ENCODE measurements around the gene ZFR2.

ZFR2 gene

DNA sequence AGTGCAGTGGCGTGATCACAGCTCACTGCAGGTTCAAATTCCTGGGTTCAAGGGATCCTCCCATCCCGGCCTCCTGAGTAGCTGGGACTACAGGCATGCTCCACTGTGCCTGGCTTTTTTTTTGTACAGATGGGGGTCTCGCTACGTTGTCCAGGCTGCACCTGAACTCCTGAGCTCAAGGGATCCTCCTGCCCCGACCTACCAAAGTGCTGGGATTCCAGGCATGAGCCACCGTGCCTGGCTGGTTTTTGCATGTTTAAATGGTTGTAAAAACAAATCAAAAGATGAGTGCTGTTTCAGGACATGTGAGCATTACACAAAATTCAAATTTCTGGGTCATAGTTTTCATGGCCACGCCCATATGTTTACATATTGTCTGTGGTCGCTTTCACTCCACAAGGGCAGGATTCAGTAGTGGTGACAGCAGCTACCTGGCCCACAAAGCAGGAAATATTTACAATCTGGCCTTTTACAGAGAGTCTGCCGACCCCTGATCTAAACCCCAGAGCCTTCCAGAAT lies 88.0 kb downstream of the ZFR2 start:
- TF ChIP-seq REST (IDR thresholded peaks at IDR 0.05; ENCODE audit: insufficient read depth in 1 of 2, low read depth in 2 of 2, low read length in 2 of 2) (no peak), SIN3A (IDR thresholded peaks at IDR 0.05; ENCODE audit: borderline replicate concordance, insufficient read depth, low read length) (no peak), POLR2AphosphoS5 (IDR thresholded peaks at IDR 0.05; ENCODE audit: low read depth, low read length) (no peak), FOXP2 (optimal IDR thresholded peaks at IDR 0.05; ENCODE audit: borderline replicate concordance, extremely low read depth, extremely low read length, insufficient read depth) (no peak)

DNA sequence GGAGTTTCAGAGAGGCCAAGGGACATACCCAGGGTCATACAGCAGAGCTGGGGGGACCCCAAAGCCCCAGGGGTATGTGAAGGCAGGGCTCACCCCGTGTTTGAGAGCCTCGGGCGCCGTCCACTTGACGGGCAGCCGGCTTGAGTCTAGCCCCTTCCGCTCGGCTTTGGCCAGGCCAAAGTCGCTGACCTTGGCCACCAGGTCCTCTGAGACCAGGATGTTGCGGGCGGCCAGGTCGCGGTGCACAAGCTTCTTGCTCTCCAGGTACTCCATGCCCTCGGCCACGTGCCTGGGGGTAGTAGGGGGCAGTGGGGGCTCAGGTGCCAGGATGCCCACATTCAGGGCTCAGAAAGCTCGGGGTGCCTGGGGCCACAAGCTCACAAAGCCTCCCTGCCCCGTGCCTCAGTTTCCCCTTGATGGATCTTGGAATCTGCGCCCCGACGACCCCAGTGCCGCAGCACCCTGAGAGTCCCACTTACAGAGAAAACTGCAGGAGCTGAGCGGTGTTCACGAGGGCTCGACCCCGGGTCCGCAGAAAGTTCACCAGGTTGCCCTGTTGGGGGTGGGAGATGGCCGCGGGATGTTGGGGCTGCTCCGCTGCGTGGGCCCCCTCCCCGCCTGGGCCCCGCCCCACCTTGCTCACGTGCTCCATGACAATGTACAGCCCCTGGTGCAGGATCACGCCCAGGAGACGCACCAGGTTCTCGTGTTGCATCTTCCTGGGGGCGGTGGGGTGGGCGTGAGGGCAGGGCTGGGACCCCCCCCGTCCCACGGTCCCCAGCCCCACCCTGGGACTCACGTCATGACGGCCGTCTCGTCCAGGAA lies 89.7 kb downstream of the ZFR2 start:
- TF ChIP-seq REST (IDR thresholded peaks at IDR 0.05; ENCODE audit: insufficient read depth in 1 of 2, low read depth in 2 of 2, low read length in 2 of 2) (no peak), SIN3A (IDR thresholded peaks at IDR 0.05; ENCODE audit: borderline replicate concordance, insufficient read depth, low read length) (no peak), POLR2AphosphoS5 (IDR thresholded peaks at IDR 0.05; ENCODE audit: low read depth, low read length) (no peak), TAF1 (IDR thresholded peaks at IDR 0.05; ENCODE audit: borderline replicate concordance, insufficient read depth, low read length) (no peak)

- TF ChIP-seq FOXP2 (optimal IDR thresholded peaks at IDR 0.05; ENCODE audit: borderline replicate concordance, extremely low read depth, extremely low read length, insufficient read depth) (no peak), TAF1 (IDR thresholded peaks at IDR 0.05; ENCODE audit: borderline replicate concordance, insufficient read depth, low read length) (no peak), REST (IDR thresholded peaks at IDR 0.05; ENCODE audit: insufficient read depth in 1 of 2, low read depth in 2 of 2, low read length in 2 of 2) (no peak), POLR2AphosphoS5 (IDR thresholded peaks at IDR 0.05; ENCODE audit: low read depth, low read length) (no peak), SIN3A (IDR thresholded peaks at IDR 0.05; ENCODE audit: borderline replicate concordance, insufficient read depth, low read length) (no peak)
Observed at GRCh38 chr19:3778104-3778867, 90.6 kb downstream of the ZFR2 start.

GRCh38 chr19:3776479-3777040 lies 92.3 kb downstream of the ZFR2 start:
- TF ChIP-seq FOXP2 (optimal IDR thresholded peaks at IDR 0.05; ENCODE audit: borderline replicate concordance, extremely low read depth, extremely low read length, insufficient read depth) (no peak), SIN3A (IDR thresholded peaks at IDR 0.05; ENCODE audit: borderline replicate concordance, insufficient read depth, low read length) (no peak), REST (IDR thresholded peaks at IDR 0.05; ENCODE audit: insufficient read depth in 1 of 2, low read depth in 2 of 2, low read length in 2 of 2) (no peak), TAF1 (IDR thresholded peaks at IDR 0.05; ENCODE audit: borderline replicate concordance, insufficient read depth, low read length) (no peak), POLR2AphosphoS5 (IDR thresholded peaks at IDR 0.05; ENCODE audit: low read depth, low read length) (no peak)
